Measurements from ENCODE around the gene SRD5A2.

GRCh38 chr2:31556940-31557339 is 23.8 kb downstream of the SRD5A2 start:
- TF ChIP-seq POLR2AphosphoS5 (IDR thresholded peaks at IDR 0.05; ENCODE audit: low read depth, low read length): no peak
- TF ChIP-seq POLR2A (IDR thresholded peaks at IDR 0.05; ENCODE audit: low read depth, low read length): no peak
- no peak for TF ChIP-seq TAF1 (IDR thresholded peaks at IDR 0.05; ENCODE audit: low read depth, low read length)
